PFSK-1 (cell line): Measurements from ENCODE around the gene RTN4RL1.
A peak's percentile ranks its signal among the peaks of the same experiment; 100 is the strongest.

Source experiments
- FOXP2 ChIP-seq: optimal IDR thresholded peaks from 2 replicates; pipeline ENCODE3; 2011; ENCODE audit warnings: borderline replicate concordance, control low read depth, inconsistent platforms; ENCODE audit not compliant: insufficient read depth; ENCODE audit errors: extremely low read length, extremely low read depth
- POLR2AphosphoS5 ChIP-seq: IDR thresholded peaks from 2 replicates; pipeline ENCODE4 v1.6.1; 2012; ENCODE audit warnings: low read depth, mild to moderate bottlenecking, control low read depth, low read length, moderate library complexity
- REST ChIP-seq, 2 experiments: IDR thresholded peaks; 2 replicates each; pipeline versions ENCODE4 v1.6.1 to v1.8.0; 2011 to 2012; ENCODE audit warnings: low read depth in 2 of 2, low read length in 2 of 2, control low read depth in 1 of 2, inconsistent platforms in 1 of 2, mild to moderate bottlenecking in 1 of 2, moderate library complexity in 1 of 2; ENCODE audit not compliant: insufficient read depth in 1 of 2
- SIN3A ChIP-seq: IDR thresholded peaks from 2 replicates; pipeline ENCODE4 v1.6.1; 2012; ENCODE audit warnings: mild to moderate bottlenecking, low read length, moderate library complexity, borderline replicate concordance; ENCODE audit not compliant: insufficient read depth
- TAF1 ChIP-seq: IDR thresholded peaks from 2 replicates; pipeline ENCODE4 v1.6.1; 2012; ENCODE audit warnings: low read length, control low read depth, borderline replicate concordance; ENCODE audit not compliant: insufficient read depth

The RTN4RL1 gene

GRCh38 chr17:2041561-2042389, 16.6 kb upstream of the RTN4RL1 start, which contains the start of gene OVCA2:
Gene OVCA2, plus strand, starts transcription at chr17:2042022. Its CDS starts 26 bp downstream, at chr17:2042048.
- TF ChIP-seq REST (IDR thresholded peaks at IDR 0.05; ENCODE audit: insufficient read depth in 1 of 2, low read depth in 2 of 2, low read length in 2 of 2) = peak; percentile 46 to 51; a peak in 1 of 4 replicates
- TF ChIP-seq FOXP2 = peak; percentile 67
- peak; percentile 95 for TF ChIP-seq POLR2AphosphoS5
- TF ChIP-seq TAF1 = peak; percentile 94
- TF ChIP-seq SIN3A = peak; percentile 51; the same call in 1 of the 2 replicates

GRCh38 chr17:2040942-2041560, 15.9 kb upstream of the RTN4RL1 start:
- TF ChIP-seq REST (IDR thresholded peaks at IDR 0.05; ENCODE audit: insufficient read depth in 1 of 2, low read depth in 2 of 2, low read length in 2 of 2) (no peak), TAF1 (no peak), SIN3A (no peak), POLR2AphosphoS5 (no peak), FOXP2 (no peak)

- TF ChIP-seq FOXP2 = no peak
- TF ChIP-seq SIN3A = no peak
- no peak for TF ChIP-seq POLR2AphosphoS5
Measured at GRCh38 chr17:2040219-2040827, 15.2 kb upstream of the RTN4RL1 start.

GRCh38 chr17:2037155-2037554, 12.0 kb upstream of the RTN4RL1 start:
- TF ChIP-seq FOXP2 (no peak), TAF1 (no peak), POLR2AphosphoS5 (no peak), REST (IDR thresholded peaks at IDR 0.05; ENCODE audit: insufficient read depth in 1 of 2, low read depth in 2 of 2, low read length in 2 of 2) (no peak), SIN3A (no peak)
